Measurements from ENCODE around the gene ZBTB32.

GRCh38 chr19:35669566-35669965, 34.8 kb upstream of the ZBTB32 start:
- TF ChIP-seq CTCF (IDR thresholded peaks at IDR 0.05) (no peak), SIN3A (IDR thresholded peaks at IDR 0.05; ENCODE audit: borderline replicate concordance, insufficient read depth, low read depth, low read length) (no peak), REST (IDR thresholded peaks at IDR 0.05; ENCODE audit: insufficient read depth in 1 of 2, low read depth in 2 of 2, low read length in 1 of 2) (no peak)
